LNCaP clone FGC (cell line): ENCODE results near the gene PCAT6.

Source experiments
- DNase-seq: peaks from one replicate; pipeline ENCODE4 v3.0.0-alpha.2; 2011; ENCODE audit warnings: low read depth
- H3K4me3 ChIP-seq: 2 replicates; pipeline ENCODE4 v1.5.1; 2011; ENCODE audit warnings: mild to moderate bottlenecking, low read depth, low read length, control low read depth
- CTCF ChIP-seq: IDR thresholded peaks from 2 replicates; pipeline ENCODE4 v1.5.1; 2012; ENCODE audit warnings: mild to moderate bottlenecking; ENCODE audit not compliant: control insufficient read depth, insufficient read depth; ENCODE audit errors: extremely low read depth

The PCAT6 gene

GRCh38 chr1:202848191-202848542 lies 37.4 kb downstream of the PCAT6 start:
- no peak for DNase-seq
- H3K4me3 ChIP-seq, result no peak overlapping the region
- TF ChIP-seq CTCF, result no peak

- TF ChIP-seq CTCF, result no peak
- no peak overlapping the region for H3K4me3 ChIP-seq
- DNase-seq, result no peak
Measured at GRCh38 chr1:202850593-202851362, 40.0 kb downstream of the PCAT6 start.

GRCh38 chr1:202852163-202852904 lies 41.6 kb downstream of the PCAT6 start:
- no peak for DNase-seq
- H3K4me3 ChIP-seq, result no peak overlapping the region
- peak; percentile 50 for TF ChIP-seq CTCF

- no peak for DNase-seq
- no peak overlapping the region for H3K4me3 ChIP-seq
- TF ChIP-seq CTCF, result no peak
Measured at GRCh38 chr1:202854787-202855186, 44.0 kb downstream of the PCAT6 start.

- TF ChIP-seq CTCF, result no peak
- DNase-seq, result no peak
- H3K4me3 ChIP-seq, result no peak overlapping the region
Measured at GRCh38 chr1:202856014-202856413, 45.3 kb downstream of the PCAT6 start.

- DNase-seq, result no peak
- no peak for TF ChIP-seq CTCF
- H3K4me3 ChIP-seq, result no peak overlapping the region
Measured at GRCh38 chr1:202857136-202857610, 46.4 kb downstream of the PCAT6 start.

- TF ChIP-seq CTCF, result no peak
- no peak overlapping the region for H3K4me3 ChIP-seq
- no peak for DNase-seq
Measured at GRCh38 chr1:202858331-202858730, 47.6 kb downstream of the PCAT6 start.
